ENCODE data around the gene INSIG2. TPM values are rescaled to one million over a fixed set of nuclear protein-coding genes. Genes with fewer than 3 reads are reported as not detected.

INSIG2 gene
- total RNA-seq, 4 donors from 2014 or later: 10.5 to 18.6 (median 13.4) TPM

DNA sequence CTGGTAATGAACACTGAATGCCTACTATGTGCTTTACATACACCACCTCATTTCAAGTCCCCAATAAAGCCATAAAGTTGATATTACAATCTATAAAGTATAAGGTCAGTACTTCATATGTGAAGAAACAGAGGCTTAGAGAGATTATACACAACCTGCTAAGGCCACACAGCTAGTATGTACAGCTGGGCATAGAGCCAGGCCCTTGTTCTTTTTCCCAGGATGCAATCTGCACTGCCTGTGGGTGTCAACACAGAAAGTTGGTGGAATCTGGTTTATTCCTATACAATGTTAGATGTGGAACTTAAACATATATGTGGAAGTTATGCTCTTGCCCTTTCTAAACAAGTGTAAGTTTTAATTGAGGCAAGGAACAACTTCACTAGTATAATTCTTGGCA, 32.8 kb downstream of the INSIG2 start:
- no peak overlapping the region for H3K27ac ChIP-seq
- H3K36me3 ChIP-seq: no peaks in the 10 kb centered on the region
- no peak for TF ChIP-seq POLR2A (IDR thresholded peaks at IDR 0.05)
- peaks cover 0 to 37% (median 13%) of the 10 kb centered on the region in 4 donors for H3K4me1 ChIP-seq
- H3K4me3 ChIP-seq: no peak overlapping the region
- no peaks in the 10 kb centered on the region for H3K27me3 ChIP-seq
- H3K9me3 ChIP-seq: no peaks in the 10 kb centered on the region
- no peak for DNase-seq (ENCODE audit: low spot score in 2 of 2)

DNA sequence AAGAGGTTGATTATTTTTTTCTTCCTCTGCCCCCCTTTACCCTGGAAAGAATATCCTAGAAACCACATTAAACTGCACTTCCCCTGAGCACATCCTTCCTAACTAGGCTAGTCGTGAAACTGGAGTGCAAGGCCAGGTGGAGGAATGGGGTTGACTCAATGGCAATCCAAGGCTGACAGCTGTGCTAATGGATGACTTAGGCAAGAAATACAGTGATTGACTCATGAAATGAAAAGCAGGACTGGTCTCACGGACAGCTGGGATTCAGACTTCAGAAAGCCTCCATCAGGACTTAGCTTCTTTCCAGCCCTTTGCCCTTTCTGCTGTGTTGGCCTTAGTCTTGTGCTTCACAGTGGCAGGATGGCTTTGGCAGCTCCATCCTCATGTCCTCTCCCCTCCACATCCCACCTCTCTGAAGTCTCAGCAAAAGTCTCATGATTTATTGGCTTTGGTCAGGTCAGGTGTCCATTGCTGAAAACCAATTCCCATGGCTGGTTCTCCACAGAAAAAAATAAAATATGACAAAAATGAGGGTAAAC, 33.8 kb downstream of the INSIG2 start:
- no peak overlapping the region for H3K4me3 ChIP-seq
- DNase-seq (ENCODE audit: low spot score in 2 of 2): no peak
- peaks cover 0 to 37% (median 13%) of the 10 kb centered on the region in 4 donors for H3K4me1 ChIP-seq
- H3K27ac ChIP-seq: peak overlapping the region in 2 of 4 donors; percentile 61 to 78
- no peaks in the 10 kb centered on the region for H3K9me3 ChIP-seq
- H3K36me3 ChIP-seq: no peaks in the 10 kb centered on the region
- whole genome bisulfite sequencing, 2 donors: 52 to 79% methylated on average over 2 of the region's 2 CpGs
- H3K27me3 ChIP-seq: no peaks in the 10 kb centered on the region
- TF ChIP-seq POLR2A (IDR thresholded peaks at IDR 0.05) (no peak), EP300 (IDR thresholded peaks at IDR 0.05) (no peak)

DNA sequence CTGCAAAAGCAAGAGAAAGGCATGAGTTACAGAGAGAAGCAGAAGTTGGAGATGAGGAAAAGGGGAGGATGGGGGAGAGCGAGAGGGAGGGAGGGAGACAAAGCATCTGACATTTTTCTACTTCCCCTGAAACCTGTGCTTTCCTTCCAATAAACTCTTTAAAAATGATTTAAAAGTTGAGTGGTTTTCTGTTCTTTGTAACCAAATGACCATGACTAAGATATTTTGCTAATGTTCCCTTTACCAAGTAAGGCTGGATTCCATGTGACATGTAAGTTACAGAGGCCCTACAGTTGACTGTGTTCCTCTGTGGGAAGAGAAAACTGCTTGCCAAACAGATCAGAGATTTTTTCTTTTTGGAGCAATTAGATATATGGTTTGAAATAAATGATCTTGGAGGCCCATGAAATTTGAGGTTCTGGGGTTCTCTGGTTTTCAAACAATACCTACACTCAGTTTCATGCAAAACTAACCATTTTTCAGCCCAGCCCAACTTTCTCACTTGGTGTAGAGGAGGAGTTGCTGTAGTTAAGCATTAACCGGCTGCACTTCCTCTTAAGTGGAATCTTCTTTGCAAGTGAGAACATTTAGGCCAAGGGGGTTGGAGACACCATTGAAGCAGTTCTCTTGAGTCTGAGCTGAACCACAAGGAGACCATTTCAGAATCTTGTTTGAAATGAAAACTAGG, 34.5 kb downstream of the INSIG2 start:
- H3K27me3 ChIP-seq: no peaks in the 10 kb centered on the region
- H3K4me1 ChIP-seq: peaks cover 0 to 37% (median 13%) of the 10 kb centered on the region in 4 donors
- H3K27ac ChIP-seq: peak overlapping the region in 2 of 4 donors; percentile 61 to 78
- TF ChIP-seq, protein P1, sequence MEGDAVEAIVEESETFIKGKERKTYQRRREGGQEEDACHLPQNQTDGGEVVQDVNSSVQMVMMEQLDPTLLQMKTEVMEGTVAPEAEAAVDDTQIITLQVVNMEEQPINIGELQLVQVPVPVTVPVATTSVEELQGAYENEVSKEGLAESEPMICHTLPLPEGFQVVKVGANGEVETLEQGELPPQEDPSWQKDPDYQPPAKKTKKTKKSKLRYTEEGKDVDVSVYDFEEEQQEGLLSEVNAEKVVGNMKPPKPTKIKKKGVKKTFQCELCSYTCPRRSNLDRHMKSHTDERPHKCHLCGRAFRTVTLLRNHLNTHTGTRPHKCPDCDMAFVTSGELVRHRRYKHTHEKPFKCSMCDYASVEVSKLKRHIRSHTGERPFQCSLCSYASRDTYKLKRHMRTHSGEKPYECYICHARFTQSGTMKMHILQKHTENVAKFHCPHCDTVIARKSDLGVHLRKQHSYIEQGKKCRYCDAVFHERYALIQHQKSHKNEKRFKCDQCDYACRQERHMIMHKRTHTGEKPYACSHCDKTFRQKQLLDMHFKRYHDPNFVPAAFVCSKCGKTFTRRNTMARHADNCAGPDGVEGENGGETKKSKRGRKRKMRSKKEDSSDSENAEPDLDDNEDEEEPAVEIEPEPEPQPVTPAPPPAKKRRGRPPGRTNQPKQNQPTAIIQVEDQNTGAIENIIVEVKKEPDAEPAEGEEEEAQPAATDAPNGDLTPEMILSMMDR (IDR thresholded peaks at IDR 0.05): no peak
- TF ChIP-seq POLR2A (IDR thresholded peaks at IDR 0.05): no peak
- no peak for TF ChIP-seq EP300 (IDR thresholded peaks at IDR 0.05)
- DNase-seq (ENCODE audit: low spot score in 2 of 2): no peak
- no peaks in the 10 kb centered on the region for H3K9me3 ChIP-seq
- WGBS, 2 donors: 53 to 55% methylated on average over 2 of the region's 2 CpGs
- H3K36me3 ChIP-seq: no peaks in the 10 kb centered on the region
- H3K4me3 ChIP-seq: no peak overlapping the region

DNA sequence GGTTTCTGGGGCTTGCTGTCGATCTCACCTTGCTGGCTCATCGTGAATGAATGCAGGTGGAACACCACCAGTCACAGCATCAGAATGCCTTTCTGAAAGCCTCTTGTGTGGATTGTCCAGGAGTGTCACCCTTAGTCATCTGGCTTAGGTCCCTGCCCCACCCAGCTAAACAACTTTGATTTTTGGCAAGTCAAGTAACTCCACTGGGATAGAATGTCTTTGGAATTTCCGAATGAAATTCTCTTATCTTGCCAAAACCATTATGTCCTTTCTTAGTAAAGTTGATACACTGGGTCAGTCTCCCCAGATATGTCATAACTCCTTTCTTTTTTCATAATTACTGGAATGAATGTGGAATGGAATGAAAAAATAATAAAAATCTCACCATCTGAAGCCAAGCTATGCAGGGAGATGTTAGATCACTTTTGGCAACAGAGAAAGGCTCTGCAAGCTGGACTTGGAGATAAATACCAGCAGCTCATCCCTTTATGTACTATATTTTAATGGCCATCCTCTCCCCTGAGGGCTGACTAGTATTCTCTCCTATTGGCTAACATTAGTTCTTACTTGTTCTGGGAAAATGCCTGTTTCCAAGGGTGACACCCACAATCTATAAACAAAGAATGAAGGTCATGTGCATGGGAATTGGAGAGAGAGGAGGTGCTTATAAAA, 35.4 kb downstream of the INSIG2 start:
- WGBS, 2 donors: 45 to 60% methylated on average over 3 of the region's 3 CpGs
- Histone ChIP-seq H3K27me3 (no peaks in the 10 kb centered on the region), H3K9me3 (no peaks in the 10 kb centered on the region), H3K4me3 (no peak overlapping the region), H3K27ac (peak overlapping the region in 2 of 4 donors; percentile 61 to 78), H3K4me1 (peaks cover 0 to 37% (median 13%) of the 10 kb centered on the region in 4 donors), H3K36me3 (no peaks in the 10 kb centered on the region)
- DNase-seq (ENCODE audit: low spot score in 2 of 2): peak in 1 of 2 donors; percentile 41
- TF ChIP-seq POLR2A (IDR thresholded peaks at IDR 0.05) (no peak), EP300 (IDR thresholded peaks at IDR 0.05) (peak in 1 of 2 donors; percentile 55)
- TF ChIP-seq, protein P1 (IDR thresholded peaks at IDR 0.05): no peak

DNA sequence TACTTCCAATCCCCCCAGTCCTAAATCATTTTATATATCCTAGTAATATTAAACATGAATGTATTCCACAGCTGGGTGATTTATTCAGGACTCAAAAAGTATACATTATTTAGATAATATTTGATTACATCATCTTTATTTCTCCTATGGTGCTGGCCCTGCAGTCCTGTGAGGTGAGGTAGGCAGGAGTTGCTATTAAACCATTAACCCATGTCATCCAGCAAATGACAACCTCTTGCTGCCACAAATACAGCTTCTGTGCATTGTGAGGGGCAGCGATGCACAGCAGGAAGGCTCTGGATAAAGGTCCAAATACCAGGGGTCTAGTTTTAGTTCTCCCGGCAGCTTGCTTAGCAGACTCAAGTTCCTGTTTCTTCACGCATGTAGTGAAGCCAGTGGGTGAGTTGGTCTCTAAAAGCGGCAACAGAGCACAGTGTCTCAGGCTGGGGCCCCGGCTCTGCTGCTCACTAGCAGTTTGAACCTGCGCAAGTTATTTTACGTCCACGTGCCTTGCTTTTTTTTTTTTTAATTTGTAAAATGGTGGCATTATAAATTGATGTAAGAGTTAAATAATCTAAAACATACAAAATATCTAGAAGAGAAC, 36.1 kb downstream of the INSIG2 start:
- TF ChIP-seq EP300 (IDR thresholded peaks at IDR 0.05) (no peak), POLR2A (IDR thresholded peaks at IDR 0.05) (no peak)
- TF ChIP-seq, protein P1 (IDR thresholded peaks at IDR 0.05): no peak
- H3K4me1 ChIP-seq: peaks cover 0 to 31% (median 13%) of the 10 kb centered on the region in 4 donors
- no peaks in the 10 kb centered on the region for H3K36me3 ChIP-seq
- WGBS, 2 donors: 56 to 69% methylated on average over 8 of the region's 8 CpGs
- peak overlapping the region in 2 of 4 donors; percentile 61 to 78 for H3K27ac ChIP-seq
- no peak for DNase-seq (ENCODE audit: low spot score in 2 of 2)
- H3K27me3 ChIP-seq: no peaks in the 10 kb centered on the region
- no peak overlapping the region for H3K4me3 ChIP-seq
- H3K9me3 ChIP-seq: no peaks in the 10 kb centered on the region

Measured in tibial nerve (tissue), 4 donors.